OCI-LY7 (cell line): ENCODE measurements around the gene ANKMY1.

ENCODE experiments used
- CTCF ChIP-seq: fragments of 200-600 bp; sonication (generic); conservative IDR thresholded peaks from 2 replicates; pipeline ENCODE4 v1.5.1; 2014; ENCODE audit warnings: mild to moderate bottlenecking, antibody characterized with exemption, low read length, moderate library complexity, mixed read lengths
- EZH2phosphoT487 ChIP-seq: fragments of 200-600 bp; sonication (generic); IDR thresholded peaks from 2 replicates; pipeline ENCODE4 v1.6.1; 2018; ENCODE audit warnings: low read depth, borderline replicate concordance, mild to moderate bottlenecking, mixed run types, antibody characterized with exemption, low read length, moderate library complexity, mixed read lengths

- TF ChIP-seq CTCF = no peak
- no peak for TF ChIP-seq EZH2phosphoT487
These were observed 35.4 kb upstream of the ANKMY1 start for GRCh38 chr2:240593026-240593702.
